ENCODE results near the gene SERPINE1. TPM values are rescaled to one million over a fixed set of nuclear protein-coding genes. Genes with fewer than 3 reads are reported as not detected.

The SERPINE1 gene
- total RNA-seq, 1 donor from 2014 or later: 1.5 TPM

DNA sequence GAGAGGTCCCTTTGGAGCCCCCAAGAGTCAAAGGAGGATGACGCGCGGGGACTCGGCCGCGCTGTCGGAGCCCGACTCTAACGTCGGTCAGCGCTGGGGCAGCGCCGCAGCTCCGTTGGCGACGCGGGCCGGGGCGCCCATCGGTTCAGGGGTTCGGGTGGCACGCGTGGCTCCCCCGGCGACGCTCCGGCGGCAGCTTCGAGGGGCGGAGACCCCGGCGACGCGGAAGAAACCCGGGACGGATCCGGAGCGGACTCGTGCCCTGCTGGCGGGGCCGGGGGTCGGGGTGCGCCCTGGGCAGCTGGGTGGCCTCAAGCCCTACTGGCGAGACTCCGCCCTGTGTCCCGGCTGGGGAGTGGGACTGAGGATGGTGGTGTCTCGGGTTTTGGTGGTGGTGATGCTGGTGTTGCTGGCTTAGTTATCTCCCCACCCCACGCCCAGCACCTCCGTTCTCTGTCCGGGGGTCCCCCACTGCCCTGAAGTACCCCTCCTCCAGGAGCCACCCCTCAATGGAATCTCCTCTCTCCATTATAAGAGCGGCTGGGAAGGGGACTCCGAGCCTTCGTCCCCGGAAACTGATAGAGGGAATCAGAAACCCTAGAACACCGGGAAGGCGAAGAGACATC, 53.3 kb downstream of the SERPINE1 start, which contains the start of gene NAT16:
Gene NAT16, minus strand, starts transcription at position 164 of the 626 bp plus-strand sequence. CDS start 5,486 bp downstream, outside the sequence.
- no peak for DNase-seq (ENCODE audit: extremely low spot score, unreplicated experiment)
- TF ChIP-seq, protein P1, sequence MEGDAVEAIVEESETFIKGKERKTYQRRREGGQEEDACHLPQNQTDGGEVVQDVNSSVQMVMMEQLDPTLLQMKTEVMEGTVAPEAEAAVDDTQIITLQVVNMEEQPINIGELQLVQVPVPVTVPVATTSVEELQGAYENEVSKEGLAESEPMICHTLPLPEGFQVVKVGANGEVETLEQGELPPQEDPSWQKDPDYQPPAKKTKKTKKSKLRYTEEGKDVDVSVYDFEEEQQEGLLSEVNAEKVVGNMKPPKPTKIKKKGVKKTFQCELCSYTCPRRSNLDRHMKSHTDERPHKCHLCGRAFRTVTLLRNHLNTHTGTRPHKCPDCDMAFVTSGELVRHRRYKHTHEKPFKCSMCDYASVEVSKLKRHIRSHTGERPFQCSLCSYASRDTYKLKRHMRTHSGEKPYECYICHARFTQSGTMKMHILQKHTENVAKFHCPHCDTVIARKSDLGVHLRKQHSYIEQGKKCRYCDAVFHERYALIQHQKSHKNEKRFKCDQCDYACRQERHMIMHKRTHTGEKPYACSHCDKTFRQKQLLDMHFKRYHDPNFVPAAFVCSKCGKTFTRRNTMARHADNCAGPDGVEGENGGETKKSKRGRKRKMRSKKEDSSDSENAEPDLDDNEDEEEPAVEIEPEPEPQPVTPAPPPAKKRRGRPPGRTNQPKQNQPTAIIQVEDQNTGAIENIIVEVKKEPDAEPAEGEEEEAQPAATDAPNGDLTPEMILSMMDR (conservative IDR thresholded peaks at IDR 0.05): no peak
- peak within 1 kb of the TSS; percentile 70 for H3K27ac Mint-ChIP-seq

DNA sequence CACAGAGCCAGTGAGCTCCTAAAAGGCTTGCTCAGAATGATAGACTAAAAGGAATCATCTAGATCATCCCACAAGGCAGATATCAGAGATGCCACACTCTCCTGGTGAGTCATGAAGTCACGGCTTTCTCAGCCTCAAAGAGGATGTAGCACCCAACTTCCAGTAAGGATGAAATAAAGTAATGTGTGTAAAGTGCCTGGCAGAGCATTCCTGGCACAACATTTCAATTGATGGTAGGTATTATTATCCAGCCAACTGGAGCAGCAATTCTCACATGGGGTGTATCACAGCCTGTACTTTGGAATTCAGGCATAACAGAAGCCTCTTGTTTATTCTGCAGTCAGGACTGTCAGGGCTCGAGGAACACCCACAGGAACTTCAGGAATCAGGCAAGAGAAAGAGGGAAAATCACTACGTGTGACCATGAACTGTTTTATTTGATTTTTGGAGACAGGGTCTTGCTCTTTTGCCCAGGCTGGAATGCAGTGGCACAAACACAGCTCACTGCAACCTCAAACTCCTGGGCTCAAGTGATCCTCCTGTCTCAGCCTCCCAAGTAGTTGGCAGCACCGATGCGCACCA, 58.4 kb downstream of the SERPINE1 start:
- Mint-ChIP-seq H3K27me3 (peaks cover 46% of the 10 kb centered on the region), H3K27ac (no peak overlapping the region), H3K4me3 (no peak overlapping the region), H3K36me3 (no peaks in the 10 kb centered on the region), H3K4me1 (ENCODE audit: unreplicated experiment) (peaks cover 8% of the 10 kb centered on the region), H3K9me3 (peaks cover 8% of the 10 kb centered on the region)
- DNase-seq (ENCODE audit: extremely low spot score, unreplicated experiment): no peak
- TF ChIP-seq, protein P1 (conservative IDR thresholded peaks at IDR 0.05): no peak

More for the DNA sequence above, 53.3 kb downstream of the SERPINE1 start, which contains the start of gene NAT16:
- Mint-ChIP-seq H3K4me3 (peak within 1 kb of the TSS; percentile 71), H3K36me3 (no peaks in the 10 kb centered on the region), H3K9me3 (peaks cover 8% of the 10 kb centered on the region), H3K4me1 (ENCODE audit: unreplicated experiment) (peaks cover 13% of the 10 kb centered on the region), H3K27me3 (peaks cover 74% of the 10 kb centered on the region)

DNA sequence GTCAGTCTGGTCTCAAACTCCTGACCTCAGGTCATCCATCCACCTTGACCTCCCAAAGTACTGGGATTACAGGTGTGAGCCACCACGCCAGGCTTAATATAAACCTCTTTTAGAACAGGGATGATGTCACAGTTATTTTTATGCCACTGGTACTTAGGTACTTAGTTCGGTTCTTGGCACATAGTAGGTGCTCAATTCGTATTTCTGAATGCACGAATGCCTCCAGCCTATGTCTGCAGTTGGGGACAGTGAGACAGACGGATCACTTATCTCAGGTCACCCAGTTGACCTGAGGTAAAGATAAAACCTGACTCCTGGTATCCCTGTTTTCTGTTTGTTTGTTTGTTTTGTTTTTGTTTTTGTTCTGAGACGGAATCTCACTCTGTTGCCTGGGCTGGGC, 59.3 kb downstream of the SERPINE1 start:
- Mint-ChIP-seq H3K4me1 (ENCODE audit: unreplicated experiment) (peaks cover 8% of the 10 kb centered on the region), H3K9me3 (peaks cover 8% of the 10 kb centered on the region), H3K4me3 (no peak overlapping the region), H3K27me3 (peaks cover 38% of the 10 kb centered on the region), H3K27ac (no peak overlapping the region), H3K36me3 (no peaks in the 10 kb centered on the region)
- DNase-seq (ENCODE audit: extremely low spot score, unreplicated experiment): no peak
- TF ChIP-seq, protein P1 (conservative IDR thresholded peaks at IDR 0.05): no peak

DNA sequence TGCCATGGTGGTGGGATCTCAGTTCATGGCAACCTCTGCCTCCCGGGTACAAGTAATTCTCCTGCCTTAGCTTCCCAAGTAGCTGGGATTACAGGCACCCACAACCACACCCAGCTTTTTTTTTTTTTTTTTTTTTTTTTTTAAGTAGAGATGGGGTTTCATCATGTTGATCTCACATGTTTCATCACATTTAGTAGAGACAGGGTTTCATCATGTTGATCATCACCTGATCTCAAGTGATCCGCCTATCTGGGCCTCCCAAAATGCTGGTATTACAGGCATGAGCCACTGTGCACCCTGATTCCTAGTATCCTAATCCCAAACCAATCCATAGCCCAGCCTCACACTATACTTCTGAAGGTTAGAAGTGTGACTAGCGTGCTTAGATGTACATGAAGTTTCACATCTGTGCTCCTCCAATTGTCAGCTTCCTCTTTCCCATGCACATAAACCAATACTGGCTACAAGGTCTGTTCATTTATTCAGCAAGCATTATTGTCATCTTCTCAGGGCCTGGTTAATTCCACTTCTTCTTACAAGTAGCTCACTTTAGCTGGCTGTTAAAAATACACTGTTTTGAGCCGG, 60.0 kb downstream of the SERPINE1 start:
- Mint-ChIP-seq H3K36me3 (no peaks in the 10 kb centered on the region), H3K27me3 (peaks cover 39% of the 10 kb centered on the region), H3K9me3 (peaks cover 8% of the 10 kb centered on the region), H3K4me3 (no peak overlapping the region), H3K4me1 (ENCODE audit: unreplicated experiment) (peaks cover 8% of the 10 kb centered on the region), H3K27ac (no peak overlapping the region)
- DNase-seq (ENCODE audit: extremely low spot score, unreplicated experiment): no peak
- TF ChIP-seq, protein P1 (conservative IDR thresholded peaks at IDR 0.05): no peak

Small RNA genes within 50 kb of the gene (microRNA-seq; reads per million reads assigned to microRNA genes)
- gene MIR4653: not detected

Other genes with a start within 250 kb of the SERPINE1 start
- 4.4 and 6.3 TPM in 2 replicates for gene UFSP1, start 237.4 kb upstream of the SERPINE1 start, total RNA-seq (ENCODE audit: low replicate concordance)
- gene ACHE, start 231.2 kb upstream of the SERPINE1 start, total RNA-seq (ENCODE audit: low replicate concordance): 7.1 and 10.4 TPM in 2 replicates
- gene MUC3A, start 177.6 kb upstream of the SERPINE1 start, total RNA-seq (ENCODE audit: low replicate concordance): 8.2 and 23.5 TPM in 2 replicates
- gene MUC12, start 157.5 kb upstream of the SERPINE1 start, total RNA-seq (ENCODE audit: low replicate concordance): 0.50 and 1.6 TPM in 2 replicates
- gene MUC17, start 107.0 kb upstream of the SERPINE1 start, total RNA-seq (ENCODE audit: low replicate concordance): 0.53 and 1.5 TPM in 2 replicates
- gene TRIM56, start 41.6 kb upstream of the SERPINE1 start, total RNA-seq (ENCODE audit: low replicate concordance): 22.2 and 40.1 TPM in 2 replicates
- gene AP1S1, start 27.4 kb downstream of the SERPINE1 start, total RNA-seq (ENCODE audit: low replicate concordance): 59.8 and 98.8 TPM in 2 replicates
- gene VGF, start 38.5 kb downstream of the SERPINE1 start, total RNA-seq (ENCODE audit: low replicate concordance): 4.2 and 4.4 TPM in 2 replicates
- gene NAT16, start 53.2 kb downstream of the SERPINE1 start, total RNA-seq (ENCODE audit: low replicate concordance): not detected in 2 replicates
- gene MOGAT3, start 73.9 kb downstream of the SERPINE1 start, total RNA-seq (ENCODE audit: low replicate concordance): 0.94 and 1.1 TPM in 2 replicates
- gene PLOD3, start 90.5 kb downstream of the SERPINE1 start, total RNA-seq (ENCODE audit: low replicate concordance): 37.5 and 65.7 TPM in 2 replicates
- 61.1 and 68.7 TPM in 2 replicates for gene ZNHIT1, start 91.1 kb downstream of the SERPINE1 start, total RNA-seq (ENCODE audit: low replicate concordance)
- 9.5 and 16.3 TPM in 2 replicates for gene CLDN15, start 110.7 kb downstream of the SERPINE1 start, total RNA-seq (ENCODE audit: low replicate concordance)
- gene FIS1, start 118.0 kb downstream of the SERPINE1 start, total RNA-seq (ENCODE audit: low replicate concordance): 110 and 114 TPM in 2 replicates
- gene IFT22, start 194.7 kb downstream of the SERPINE1 start, total RNA-seq (ENCODE audit: low replicate concordance): 31.5 and 48.1 TPM in 2 replicates
- gene COL26A1, start 235.8 kb downstream of the SERPINE1 start, total RNA-seq (ENCODE audit: low replicate concordance): 10.6 and 47.9 TPM in 2 replicates

Data from type B pancreatic cell (in vitro differentiated cells).